Measurements from ENCODE around the gene TSPAN10. TPM values are rescaled to one million over a fixed set of nuclear protein-coding genes. Genes with fewer than 3 reads are reported as not detected.
"Not testable (repeated sequence)": the region's sequence is repeated elsewhere in the genome, so short reads cannot be mapped to it uniquely, and the experiment has no call there.

TSPAN10 gene
- polyA plus RNA-seq (ENCODE audit: insufficient read depth in 1 of 5, insufficient read length in 5 of 5, low replicate concordance in 1 of 5): 1 to 10 TPM; 3.1 to 7.5 (median 3.7) TPM
- long read RNA-seq, donor 1, partial matches to known transcripts: 0 of 2 reads
- long read RNA-seq, donor 1, other reads (novel, unspliced or antisense): 0 of 2 reads
- long read RNA-seq, donor 2: 0 reads
- long read RNA-seq, donor 3, partial matches to known transcripts: 0 of 5 reads
- long read RNA-seq, donor 3, other reads (novel, unspliced or antisense): 0 of 5 reads
- long read RNA-seq, donor 4: 0 reads
- long read RNA-seq, donor 5, partial matches to known transcripts: 55 of 72 reads
- long read RNA-seq, donor 5, other reads (novel, unspliced or antisense): 12 of 72 reads
- long read RNA-seq, donor 6, transcript TSPAN10-203 (4 exons, 1,837 nt): major isoform, 5 of 6 reads
- long read RNA-seq, donor 6, partial matches to known transcripts: 0 of 6 reads
- long read RNA-seq, donor 6, other reads (novel, unspliced or antisense): 0 of 6 reads
- long read RNA-seq, donor 7, partial matches to known transcripts: 0 of 1 reads
- long read RNA-seq, donor 7, other reads (novel, unspliced or antisense): 0 of 1 reads
- long read RNA-seq, donor 8, partial matches to known transcripts: 0 of 1 reads
- long read RNA-seq, donor 8, other reads (novel, unspliced or antisense): 0 of 1 reads

GRCh38 chr17:81636505-81637288 is at the start of gene TSPAN10, which contains the start of gene NPLOC4:
TSPAN10 (plus strand) TSS chr17:81637196; CDS start chr17:81642413, 5,217 bp downstream.
NPLOC4 (minus strand) TSS chr17:81637112; CDS start chr17:81636930, 182 bp downstream.
- peak; percentile 88 to 89 for DNase-seq

DNA sequence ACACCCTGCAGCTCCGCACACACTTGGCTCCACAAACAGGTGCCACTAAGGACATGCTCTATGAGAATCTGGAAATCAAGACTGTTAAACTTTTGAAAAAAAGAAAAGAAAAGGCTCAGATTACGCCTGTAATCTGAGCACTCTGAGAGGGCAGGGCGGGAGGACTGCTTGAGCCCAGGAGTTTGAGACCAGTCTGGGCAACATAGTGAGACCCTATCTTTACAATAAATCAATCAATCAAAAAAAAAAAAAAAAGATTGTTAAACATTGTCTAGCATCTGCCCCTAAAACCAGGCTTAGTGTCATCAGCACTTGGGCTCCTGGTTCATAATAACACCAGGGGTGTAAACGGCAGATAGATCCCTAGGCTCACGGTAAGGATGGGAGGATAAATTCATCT is 47.4 kb upstream of the TSPAN10 start:
- no peak for DNase-seq

DNA sequence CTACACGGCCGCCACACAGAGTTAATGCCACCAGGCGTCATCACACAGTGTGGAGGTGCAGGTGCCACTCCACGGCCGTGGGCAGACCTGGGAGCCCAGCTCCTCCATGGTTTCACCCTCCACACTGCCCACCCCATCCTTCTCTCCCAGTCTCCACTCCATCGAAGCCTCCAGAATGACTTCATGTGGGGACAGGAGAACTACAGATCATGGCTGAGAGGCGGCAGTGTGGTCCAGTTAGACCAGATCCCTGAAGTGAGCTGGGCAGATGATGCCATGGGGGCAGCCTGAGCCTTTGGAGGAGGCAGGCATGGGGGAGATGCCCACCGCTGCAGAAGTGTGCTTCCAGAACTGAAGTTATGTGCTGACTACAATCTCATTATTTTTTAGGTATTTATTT is 46.9 kb upstream of the TSPAN10 start:
- DNase-seq: no peak

DNA sequence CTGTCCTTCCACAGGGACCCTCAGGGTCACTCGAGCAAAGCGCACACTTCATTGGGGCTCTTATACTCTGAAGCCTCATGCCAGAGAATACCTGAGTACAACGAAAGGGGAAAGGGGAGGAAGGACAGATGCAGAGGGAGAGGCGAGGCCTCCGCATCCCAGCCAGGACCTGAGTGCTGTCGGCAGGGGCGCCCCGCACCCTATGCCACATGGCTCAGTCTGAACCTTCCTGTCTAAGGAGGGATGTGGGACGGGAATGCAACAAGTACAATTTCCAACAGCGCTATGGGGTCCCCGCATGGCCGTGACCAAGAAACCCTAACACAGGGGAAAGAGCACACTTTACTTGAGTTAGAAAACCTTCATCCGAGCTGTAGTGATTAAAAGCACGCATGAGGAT is 45.0 kb upstream of the TSPAN10 start:
- no peak for DNase-seq

DNA sequence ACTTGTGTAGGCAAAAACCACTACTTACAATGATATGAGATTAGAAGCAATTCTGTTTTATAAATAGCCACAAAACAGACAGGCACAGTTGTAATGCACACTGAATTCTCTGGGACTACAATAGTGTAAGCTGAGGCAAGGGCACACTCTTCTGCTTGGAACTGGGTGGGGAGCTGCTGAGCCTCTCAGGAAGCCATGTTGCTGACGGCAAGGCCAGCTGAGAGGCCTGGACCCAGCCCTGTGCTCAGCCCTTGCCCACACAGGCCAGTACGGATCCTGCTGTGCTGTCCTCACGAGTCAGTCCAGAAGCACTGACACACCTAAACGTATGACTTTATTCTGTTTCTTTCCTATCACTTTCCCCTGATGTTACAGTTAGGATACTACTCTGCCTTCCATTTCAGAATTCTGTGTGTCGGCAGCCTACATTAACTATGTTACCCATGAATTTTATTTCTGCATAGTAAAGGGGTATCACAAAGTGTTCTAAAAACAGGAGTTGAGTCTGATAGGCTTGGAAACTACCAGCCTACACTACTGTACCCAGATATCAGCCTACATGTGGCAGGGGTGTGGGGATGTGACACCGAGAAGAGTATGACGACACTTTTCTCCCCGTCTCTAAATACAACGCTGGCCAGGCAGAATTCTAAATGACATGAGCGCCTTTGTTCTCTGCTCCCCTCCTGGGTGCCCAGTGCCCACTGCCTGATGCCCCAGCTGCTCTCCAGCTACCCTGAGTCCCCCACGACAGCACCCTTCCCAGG is 43.7 kb upstream of the TSPAN10 start:
- DNase-seq: no peak

GRCh38 chr17:81599719-81600486 is 37.1 kb upstream of the TSPAN10 start:
- DNase-seq: no peak

DNA sequence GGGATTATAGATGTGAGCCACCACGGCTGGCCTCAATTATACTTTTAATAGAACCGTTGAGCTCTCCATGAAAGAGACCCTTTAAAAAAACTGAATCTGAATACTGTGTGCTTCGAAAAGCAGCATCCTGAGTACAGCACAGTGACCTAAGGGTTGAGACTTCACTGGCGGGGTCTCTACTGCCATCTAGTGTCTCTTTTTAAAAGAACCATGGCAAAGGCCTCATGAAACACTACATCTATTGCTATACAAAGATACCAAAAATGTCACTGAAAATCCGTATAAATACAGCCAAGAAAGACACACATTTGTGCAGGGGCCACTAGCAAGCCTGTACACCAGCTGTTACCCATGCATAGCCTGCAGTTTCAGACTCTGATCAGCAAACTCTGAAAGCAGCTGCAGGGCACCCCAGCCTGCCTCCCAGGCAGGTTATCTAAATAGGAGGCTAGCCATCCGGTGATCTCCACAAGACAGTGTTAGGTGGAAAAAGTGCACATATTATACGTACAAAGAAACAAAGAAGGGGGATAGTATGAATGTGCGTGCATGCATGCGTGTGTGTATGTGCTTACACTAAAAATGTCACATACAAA is 35.4 kb upstream of the TSPAN10 start:
- peak; percentile 45 to 67 for DNase-seq

DNA sequence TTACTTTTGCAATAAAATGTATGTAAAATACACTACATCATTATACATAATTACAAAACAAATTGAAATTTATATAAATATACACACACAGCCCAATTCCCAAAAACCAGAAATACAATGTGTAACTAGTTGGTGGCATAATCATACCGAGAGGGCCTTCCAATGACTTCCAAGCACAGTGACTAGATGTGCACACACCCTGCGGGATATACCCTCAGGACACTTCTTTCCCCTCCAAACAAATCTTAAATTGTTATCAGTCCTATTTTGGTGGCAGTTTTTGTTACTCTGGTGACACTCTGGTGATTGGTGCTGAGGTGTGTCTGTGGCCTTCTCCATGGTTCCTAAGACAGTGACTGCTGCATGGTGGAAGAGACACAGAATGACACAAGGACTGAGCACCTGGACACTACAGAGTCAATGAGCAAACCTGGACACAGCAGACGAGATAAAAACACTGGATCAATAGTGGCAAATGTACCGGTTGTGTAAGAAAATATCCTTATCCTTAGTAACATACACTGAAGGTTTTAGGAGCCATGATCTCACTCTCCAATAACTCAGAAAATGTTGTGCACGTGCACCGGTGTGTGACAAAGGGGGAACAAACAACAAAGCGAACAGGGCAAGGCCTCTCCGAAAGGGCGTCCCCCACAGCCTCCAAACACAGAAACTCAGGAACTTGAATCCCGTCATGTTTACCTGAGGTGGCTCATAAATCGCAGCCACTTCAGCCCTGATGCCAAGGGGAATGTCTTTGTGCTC is 33.0 kb upstream of the TSPAN10 start:
- DNase-seq: no peak

DNA sequence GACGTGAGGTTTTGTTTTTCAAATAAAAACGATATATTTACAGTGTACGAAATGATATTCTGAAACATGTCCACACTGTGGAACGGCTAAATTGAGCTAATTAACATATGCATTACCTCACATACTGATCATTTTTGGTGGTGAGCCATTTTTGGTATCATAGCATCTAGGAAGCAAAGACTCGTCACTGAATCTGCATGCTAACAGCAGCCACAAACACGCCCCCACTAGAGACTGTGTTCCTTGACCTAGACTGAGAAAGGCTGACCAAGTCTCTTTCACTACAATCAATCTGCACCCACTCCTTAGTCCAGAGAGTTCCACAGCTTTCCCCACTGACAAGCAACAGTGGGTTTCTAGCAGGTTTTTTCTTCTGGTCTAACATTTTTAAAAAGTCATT is 29.6 kb upstream of the TSPAN10 start:
- DNase-seq: no peak

- DNase-seq: no peak
Measured at GRCh38 chr17:81608082-81608481, 28.9 kb upstream of the TSPAN10 start.

DNA sequence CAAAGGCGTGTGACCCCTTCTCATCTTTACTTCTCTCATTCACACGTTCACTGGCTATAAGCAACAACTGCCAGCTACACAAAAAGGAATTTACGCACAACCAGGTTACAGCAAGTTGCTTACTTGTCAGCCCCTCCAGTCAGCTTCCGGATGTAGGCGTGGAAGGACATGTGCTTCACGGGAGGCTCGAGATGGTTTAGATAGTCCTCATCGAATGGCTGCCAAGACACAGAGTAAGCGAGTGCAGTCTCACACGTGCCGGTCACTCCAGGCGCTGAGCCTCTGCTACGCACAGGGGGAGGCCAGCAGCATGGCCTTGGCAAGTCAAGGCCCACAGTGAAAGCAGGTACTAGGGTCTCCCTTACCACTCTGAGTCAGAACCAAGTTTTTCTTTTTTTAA is 28.4 kb upstream of the TSPAN10 start:
- no peak for DNase-seq

- DNase-seq: no peak
Measured at GRCh38 chr17:81609541-81610311, 27.3 kb upstream of the TSPAN10 start.

DNA sequence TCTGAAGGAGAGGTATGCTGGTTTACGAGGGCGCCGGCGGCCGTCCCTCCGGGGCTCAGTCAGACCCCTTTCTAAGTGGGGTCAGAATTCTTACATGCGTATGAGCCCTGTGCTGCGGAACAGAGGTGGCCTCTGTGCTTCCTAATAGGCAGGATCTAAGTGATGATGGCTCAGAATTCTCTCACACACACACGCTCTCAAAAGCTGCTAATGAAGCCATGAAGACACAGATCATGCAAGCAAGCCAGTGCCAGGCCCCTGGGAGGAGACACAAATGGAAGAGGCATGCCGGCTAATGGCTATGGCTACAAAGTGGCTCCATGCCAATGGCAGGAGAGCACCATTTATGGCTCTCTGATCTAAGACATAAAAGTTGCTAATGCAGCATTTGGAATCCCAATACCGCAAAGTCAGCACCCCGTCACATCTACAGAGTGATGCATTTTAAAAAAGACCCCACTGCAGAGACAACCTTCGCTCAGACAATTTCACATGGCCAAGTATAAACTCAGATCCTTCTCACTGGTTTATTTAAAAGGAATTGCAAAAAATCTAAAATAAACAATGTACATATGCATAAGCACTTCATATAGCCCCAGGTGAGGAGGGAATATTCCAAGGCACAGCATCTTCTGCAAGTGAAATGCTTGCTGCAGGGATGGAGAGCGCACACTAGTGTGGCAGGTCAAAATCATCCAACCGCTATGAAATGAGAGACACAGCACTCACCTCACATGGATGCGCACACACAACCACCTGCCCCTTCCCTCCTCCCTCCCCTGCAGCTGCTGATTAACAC is 24.6 kb upstream of the TSPAN10 start:
- no peak for DNase-seq

DNA sequence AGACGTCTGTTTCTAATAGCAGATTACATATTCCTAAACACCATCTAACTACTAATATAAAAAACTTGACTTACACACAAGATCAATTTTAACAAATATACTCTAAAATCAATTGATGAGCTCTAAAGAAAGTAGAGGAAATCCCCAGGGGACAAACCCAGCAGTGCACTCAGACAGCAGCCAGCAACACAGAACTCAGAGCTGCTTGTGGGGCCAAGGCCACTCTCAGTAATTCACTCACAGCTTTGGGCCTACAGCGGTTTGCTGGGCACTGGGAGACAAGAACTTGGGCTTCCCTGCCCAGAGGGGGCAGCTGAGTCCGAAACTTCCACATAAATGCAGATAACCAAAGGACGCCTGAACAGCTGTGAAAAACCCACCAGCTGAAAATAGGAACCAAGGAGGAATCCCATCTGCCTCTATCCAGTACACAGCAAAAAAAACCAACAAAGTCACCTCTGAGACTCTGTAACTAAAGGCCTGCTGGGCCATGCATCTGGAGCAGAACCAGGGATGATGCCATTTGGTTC is 21.5 kb upstream of the TSPAN10 start:
- no peak for DNase-seq

- DNase-seq: no peak
Measured at GRCh38 chr17:81616877-81617276, 20.1 kb upstream of the TSPAN10 start.

DNA sequence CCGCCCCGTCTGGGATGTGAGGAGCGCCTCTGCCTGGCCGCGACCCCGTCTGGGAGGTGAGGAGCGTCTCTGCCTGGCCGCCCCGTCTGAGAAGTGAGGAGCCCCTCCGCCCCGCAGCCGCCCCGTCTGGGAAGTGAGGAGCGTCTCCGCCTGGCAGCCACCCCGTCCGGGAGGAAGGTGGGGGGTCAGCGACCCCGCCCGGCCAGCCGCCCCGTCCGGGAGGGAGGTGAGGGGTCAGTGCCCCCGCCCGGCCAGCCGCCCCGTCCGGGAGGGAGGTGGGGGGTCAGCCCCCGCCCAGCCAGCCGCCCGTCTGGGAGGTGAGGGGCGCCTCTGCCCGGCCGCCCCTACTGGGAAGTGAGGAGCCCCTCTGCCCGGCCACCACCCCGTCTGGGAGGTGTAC is 18.7 kb upstream of the TSPAN10 start:
- DNase-seq: not testable (repeated sequence)

GRCh38 chr17:81621494-81622130 is 15.4 kb upstream of the TSPAN10 start:
- DNase-seq: peak; percentile 73 to 81
